ENCODE data around the gene NUDT3. TPM values are rescaled to one million over a fixed set of nuclear protein-coding genes. Genes with fewer than 3 reads are reported as not detected.

Gene NUDT3
- total and polyA plus RNA-seq, 9 of the 15 experiments (the other 6 are each of a cell fraction or from before 2014, with no cell fraction given) = 5.4 to 81.2 (median 56.4) TPM

GRCh38 chr6:34391786-34392496 is 528 bp downstream of the NUDT3 start (continued):
- TF ChIP-seq MIER1 (IDR thresholded peaks at IDR 0.05; ENCODE audit: low read depth) (no peak), ZMIZ1 (IDR thresholded peaks at IDR 0.05; ENCODE audit: low read depth in 2 of 2, low read length in 2 of 2) (peak in 1 of 2 experiments; percentile 25; a peak in 1 of 4 replicates), KAT7 (CRISPR knock-in tag; IDR thresholded peaks at IDR 0.05; ENCODE audit: borderline replicate concordance) (0 out of 2 replicates have a peak, but pooled peaks have one; percentile 82), PCBP1 (IDR thresholded peaks at IDR 0.05; ENCODE audit: low read depth, low read length, poor library complexity, severe bottlenecking) (peak; percentile 86), NKRF (IDR thresholded peaks at IDR 0.05; ENCODE audit: borderline replicate concordance) (peak; percentile 86; the same call in 1 of the 2 replicates), SMC3 (conservative IDR thresholded peaks at IDR 0.05; ENCODE audit: insufficient read depth, low read depth, low read length) (0 out of 2 replicates have a peak, but pooled peaks have one; percentile 12), PHF21A (IDR thresholded peaks at IDR 0.05; ENCODE audit: borderline replicate concordance, low read depth) (no peak; the same call in 1 of the 2 replicates), HOMEZ (CRISPR knock-in tag; IDR thresholded peaks at IDR 0.05) (peak; percentile 66; the same call in 1 of the 2 replicates), CBFA2T3 (IDR thresholded peaks at IDR 0.05) (0 out of 2 replicates have a peak, but pooled peaks have one; percentile 12), IRF1 (CRISPR knock-in tag; IDR thresholded peaks at IDR 0.05; ENCODE audit: borderline replicate concordance) (peak; percentile 57; the same call in 1 of the 2 replicates), EZH2 (IDR thresholded peaks at IDR 0.05; ENCODE audit: borderline replicate concordance, low read depth, low read length) (no peak), ZNF431 (CRISPR knock-in tag; IDR thresholded peaks at IDR 0.05) (0 out of 2 replicates have a peak, but pooled peaks have one; percentile 52), FOSL1 (tag; conservative IDR thresholded peaks at IDR 0.05) (no peak), CHD1 (IDR thresholded peaks at IDR 0.05; ENCODE audit: low read length) (peak; percentile 94), FOXP1 (CRISPR knock-in tag; IDR thresholded peaks at IDR 0.05) (peak; percentile 57; the same call in 1 of the 2 replicates), TAF7 (tag; IDR thresholded peaks at IDR 0.05) (0 out of 2 replicates have a peak, but pooled peaks have one; percentile 37), LEF1 (IDR thresholded peaks at IDR 0.05) (0 out of 2 replicates have a peak, but pooled peaks have one; percentile 17), HMGN3 (IDR thresholded peaks at IDR 0.05; ENCODE audit: borderline replicate concordance, extremely low read depth, insufficient read length, low read depth, low read length) (peak; percentile 19), ZNF644 (tag; IDR thresholded peaks at IDR 0.05; ENCODE audit: low read depth) (peak; percentile 86; the same call in 1 of the 2 replicates)
